Subcutaneous adipose tissue (tissue), 4 donors: ENCODE measurements around the gene GFOD1. TPM values are rescaled to one million over a fixed set of nuclear protein-coding genes. Genes with fewer than 3 reads are reported as not detected.

Source experiments
- CTCF ChIP-seq: fragments of 450-650 bp; IDR thresholded peaks from one replicate; pipeline ENCODE4 v1.5.1; 2016; ENCODE audit warnings: low read depth, mild to moderate bottlenecking, control low read depth, antibody characterized with exemption, moderate library complexity
- total RNA-seq, 4 donors: library from RNA; depleted of rRNA; stranded (reverse); fragments of >200 nt; gene quantifications; one replicate each; pipeline ENCODE4 v1.1.0, GENCODE V29; 2016

Gene GFOD1
- total RNA-seq, 4 donors from 2014 or later, result 26.2 to 68.9 (median 29.1) TPM

DNA sequence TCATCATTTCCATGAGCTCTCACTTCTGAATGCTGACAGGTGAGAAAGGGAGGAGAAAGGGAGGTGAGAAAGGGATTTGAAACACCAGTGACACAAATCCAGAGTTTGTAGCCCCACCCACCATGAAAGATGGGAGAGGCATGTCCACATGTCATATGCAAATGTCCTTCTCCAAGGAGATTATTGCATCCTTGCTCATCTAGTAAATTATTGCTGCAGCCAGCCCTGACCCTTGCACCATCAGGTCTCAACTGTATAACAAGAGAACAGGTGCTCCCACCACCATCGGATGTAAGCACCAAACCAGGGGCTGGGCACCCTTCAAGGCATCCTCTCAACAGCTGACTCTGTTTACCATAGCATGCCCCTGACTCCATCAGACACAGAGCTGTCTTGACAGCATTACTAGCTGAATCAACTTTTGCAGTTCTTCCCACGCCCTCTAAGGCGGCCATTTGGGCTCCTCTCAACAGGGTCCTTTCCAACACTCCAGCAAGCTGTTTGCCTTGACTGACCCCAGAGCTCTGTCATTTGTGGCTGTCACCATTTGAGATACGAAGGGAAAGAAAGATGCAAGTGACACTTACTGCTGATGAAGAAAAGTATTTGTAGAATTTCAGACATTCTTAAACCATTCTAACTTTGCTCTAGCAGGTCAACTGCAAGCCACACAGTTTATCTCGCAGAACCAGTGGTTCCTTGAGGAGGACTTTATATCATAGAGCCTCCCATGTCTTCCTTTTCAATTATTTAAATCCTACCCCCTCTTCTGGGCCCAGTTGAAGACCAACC is 14.2 kb downstream of the GFOD1 start:
- TF ChIP-seq CTCF, result no peak

DNA sequence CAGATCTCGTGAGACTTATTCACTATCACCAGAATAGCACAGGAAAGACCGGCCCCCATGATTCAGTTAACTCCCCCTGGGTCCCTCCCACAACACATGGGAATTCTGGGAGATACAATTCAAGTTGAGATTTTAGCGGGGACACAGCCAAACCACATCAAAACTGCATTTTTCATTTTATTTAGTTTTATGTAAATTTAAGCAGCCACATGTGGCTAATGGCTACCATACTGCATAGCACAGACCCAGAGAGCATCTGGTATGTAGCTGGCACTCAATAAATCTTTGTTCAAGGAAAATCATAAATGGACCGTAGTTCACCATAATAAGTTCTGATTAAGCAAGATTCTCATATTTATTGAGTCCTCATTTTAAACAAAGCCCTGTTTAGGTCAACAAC is 15.3 kb downstream of the GFOD1 start:
- no peak for TF ChIP-seq CTCF

DNA sequence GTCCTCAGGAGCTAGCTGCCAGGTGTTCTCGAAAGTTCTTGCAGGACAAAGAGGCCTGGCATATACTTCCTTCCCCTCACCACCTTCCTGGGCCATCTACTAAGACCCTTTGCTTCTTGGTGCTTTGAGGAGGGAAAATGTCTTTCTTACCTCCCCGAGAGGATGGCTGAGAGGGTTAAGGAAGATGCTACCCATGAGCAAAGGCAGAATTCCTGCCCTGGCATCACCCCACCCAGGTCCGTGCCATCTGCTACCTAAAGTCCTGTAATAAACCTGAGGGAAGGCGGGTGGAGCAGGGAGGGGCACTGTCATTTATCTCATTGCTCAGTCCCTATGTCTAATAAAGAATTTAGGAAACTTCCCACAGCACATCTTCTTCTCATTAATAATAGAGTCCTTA is 16.2 kb downstream of the GFOD1 start:
- no peak for TF ChIP-seq CTCF

DNA sequence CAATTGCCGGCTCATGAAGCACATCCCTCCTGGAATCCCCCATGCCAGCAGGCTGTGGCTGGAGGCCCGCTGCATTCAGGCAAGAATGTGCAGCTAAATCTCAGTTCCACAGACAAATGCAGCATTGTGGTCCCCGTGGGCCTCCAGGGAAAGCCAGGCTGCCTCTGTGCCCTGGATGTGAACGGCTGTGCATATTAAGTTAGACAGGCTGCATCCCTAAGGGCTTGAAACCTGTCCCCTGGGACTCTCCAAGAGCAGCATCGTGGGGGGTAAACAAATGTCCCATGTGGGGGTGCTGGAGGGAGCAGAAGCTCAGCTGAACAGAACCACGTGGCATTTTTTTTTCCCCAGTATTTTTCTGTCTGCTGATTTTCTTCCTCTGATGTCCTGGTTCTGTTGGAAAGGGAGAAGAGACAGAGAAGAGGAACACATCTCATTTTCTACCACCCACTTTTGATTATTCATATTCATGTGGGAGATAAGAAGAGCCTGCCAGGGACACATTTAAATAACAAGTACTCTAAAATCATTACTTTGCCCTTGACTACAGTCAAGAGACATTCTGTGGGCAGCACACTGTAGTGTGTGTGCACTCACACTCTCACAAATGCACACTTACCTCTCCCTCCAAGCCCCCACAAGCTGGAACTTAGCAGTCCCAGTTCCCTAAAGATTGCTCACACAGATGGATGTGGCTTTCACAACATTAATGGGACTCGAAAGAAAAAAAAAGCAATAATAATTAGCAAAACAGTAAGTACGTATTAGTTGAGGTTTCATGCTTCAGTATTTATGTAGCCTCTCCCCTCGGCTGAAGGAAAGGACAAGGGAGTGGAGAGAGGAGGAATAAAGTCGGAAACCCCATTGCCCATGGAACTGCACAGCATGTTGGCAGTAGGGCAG is 16.9 kb downstream of the GFOD1 start:
- no peak for TF ChIP-seq CTCF

GRCh38 chr6:13469693-13470092 is 17.7 kb downstream of the GFOD1 start:
- no peak for TF ChIP-seq CTCF

DNA sequence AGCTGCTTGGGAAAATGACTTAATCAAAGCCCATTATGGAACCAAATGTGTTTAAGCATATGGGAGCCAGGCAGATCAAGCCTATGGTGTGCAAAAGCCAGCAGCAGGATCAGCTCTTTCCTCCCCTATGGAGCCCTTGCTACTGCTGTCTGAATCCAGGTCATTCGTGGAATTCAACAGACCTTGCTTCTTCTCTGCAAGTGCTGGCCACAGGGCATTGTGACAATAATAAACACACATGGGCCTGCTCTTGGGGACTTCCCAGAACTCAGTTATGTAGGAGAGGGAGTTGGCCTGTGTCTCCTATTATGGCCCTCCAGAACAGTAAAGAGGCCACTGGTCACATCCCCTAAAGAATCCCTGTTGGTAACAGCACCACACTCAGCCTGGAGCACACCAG is 18.6 kb downstream of the GFOD1 start:
- TF ChIP-seq CTCF, result no peak

GRCh38 chr6:13467216-13467600 is 20.2 kb downstream of the GFOD1 start:
- TF ChIP-seq CTCF, result no peak
